HEK293 (cell line): ENCODE measurements around the gene PIN4.
A peak's percentile ranks its signal among the peaks of the same experiment; 100 is the strongest.

ENCODE experiments used
- CTCF ChIA-PET: fragments of 350-600 bp; formaldehyde crosslinking; extraction: SDS; loops from one replicate; lab custom pipeline; 2021; ENCODE audit warnings: antibody characterized with exemption; lab: Yijun Ruan, JAX
- POLR2A ChIA-PET: fragments of 300-600 bp; formaldehyde crosslinking; extraction: SDS; loops from one replicate; lab custom pipeline; 2020; ENCODE audit warnings: antibody characterized with exemption, inconsistent platforms; lab: Yijun Ruan, JAX
- H3K27ac ChIP-seq: fragments of 200-500 bp; sonication (Bioruptor generic); 2 replicates; pipeline ENCODE4 v1.5.1; 2014; ENCODE audit warnings: low read depth, low read length, control low read depth, inconsistent platforms; ENCODE audit errors: extremely low read depth
- H3K36me3 ChIP-seq, 2 experiments: fragments of 200-500 bp in 1 of 2; sonication (Bioruptor generic) in 1 of 2; 1 replicate in 1 of 2; 2 replicates in 1 of 2; pipeline ENCODE4 v1.5.1; 2014 to 2017; ENCODE audit warnings: inconsistent platforms in 2 of 2, low read length in 2 of 2; ENCODE audit not compliant: control insufficient read depth in 2 of 2, insufficient read depth in 1 of 2
- H3K4me1 ChIP-seq: fragments of 200-500 bp; sonication (Bioruptor generic); 2 replicates; pipeline ENCODE4 v1.5.1; 2014; ENCODE audit warnings: mild to moderate bottlenecking, low read length, inconsistent platforms; ENCODE audit not compliant: control insufficient read depth, insufficient read depth
- H3K4me3 ChIP-seq: 2 replicates; pipeline ENCODE4 v1.5.1; 2011; ENCODE audit warnings: low read depth, mild to moderate bottlenecking, control low read depth, low read length, moderate library complexity
- H3K9me3 ChIP-seq: fragments of 200-500 bp; sonication (Bioruptor generic); 2 replicates; pipeline ENCODE4 v1.5.1; 2014; ENCODE audit warnings: low read depth, low read length, inconsistent platforms; ENCODE audit not compliant: control insufficient read depth, insufficient read depth
- HOXA7 ChIP-seq: sonication (generic); formaldehyde crosslinking; IDR thresholded peaks from 2 replicates; pipeline ENCODE4 v1.8.1; 2022; ENCODE audit warnings: missing genetic modification reagents, borderline replicate concordance
- IKZF3 ChIP-seq: fragments of 450-650 bp; IDR thresholded peaks from 2 replicates; pipeline ENCODE4 v1.5.0; 2018; ENCODE audit warnings: missing biosample characterization, mild to moderate bottlenecking, missing genetic modification characterization, moderate library complexity
- KLF16 ChIP-seq: fragments of 450-650 bp; formaldehyde crosslinking; IDR thresholded peaks from 2 replicates; pipeline ENCODE4 v1.5.1; 2017; ENCODE audit warnings: missing biosample characterization, missing genetic modification characterization
- KLF17 ChIP-seq: fragments of 450-650 bp; formaldehyde crosslinking; IDR thresholded peaks from 2 replicates; pipeline ENCODE4 v1.5.1; 2016; ENCODE audit warnings: missing biosample characterization, missing genetic modification characterization
- YY1 ChIP-seq: fragments of 450-650 bp; formaldehyde crosslinking; IDR thresholded peaks from 2 replicates; pipeline ENCODE4 v1.5.1; 2018; ENCODE audit warnings: missing biosample characterization, missing genetic modification characterization
- ZBTB48 ChIP-seq: fragments of 450-650 bp; formaldehyde crosslinking; IDR thresholded peaks from 2 replicates; pipeline ENCODE4 v1.5.1; 2016; ENCODE audit warnings: missing biosample characterization, missing genetic modification characterization
- ZFP3 ChIP-seq: fragments of 450-650 bp; formaldehyde crosslinking; IDR thresholded peaks from 2 replicates; pipeline ENCODE4 v1.5.1; 2016; ENCODE audit warnings: low read depth, missing biosample characterization, missing genetic modification characterization
- ZFP41 ChIP-seq: fragments of 450-650 bp; formaldehyde crosslinking; IDR thresholded peaks from 2 replicates; pipeline ENCODE4 v1.5.1; 2016; ENCODE audit warnings: missing biosample characterization, missing genetic modification characterization, borderline replicate concordance
- ZNF16 ChIP-seq: fragments of 450-650 bp; formaldehyde crosslinking; IDR thresholded peaks from 2 replicates; pipeline ENCODE4 v1.5.1; 2016; ENCODE audit warnings: low read depth, missing biosample characterization, missing genetic modification characterization
- ZNF354C ChIP-seq: fragments of 450-650 bp; formaldehyde crosslinking; IDR thresholded peaks from 2 replicates; pipeline ENCODE4 v1.5.1; 2016; ENCODE audit warnings: missing biosample characterization, missing genetic modification characterization, low read depth, borderline replicate concordance
- ZNF600 ChIP-seq: fragments of 450-650 bp; formaldehyde crosslinking; IDR thresholded peaks from 2 replicates; pipeline ENCODE4 v1.5.1; 2016; ENCODE audit warnings: missing biosample characterization, missing genetic modification characterization
- ZNF654 ChIP-seq: fragments of 450-650 bp; formaldehyde crosslinking; IDR thresholded peaks from 2 replicates; pipeline ENCODE4 v1.5.1; 2016; ENCODE audit warnings: low read depth, missing biosample characterization, missing genetic modification characterization
- ZNF76 ChIP-seq: fragments of 450-650 bp; formaldehyde crosslinking; IDR thresholded peaks from 2 replicates; pipeline ENCODE4; 2016; ENCODE audit warnings: low read depth, missing biosample characterization, missing genetic modification characterization, borderline replicate concordance
- ZSCAN30 ChIP-seq: fragments of 450-650 bp; IDR thresholded peaks from 2 replicates; pipeline ENCODE4 v1.5.1; 2018; ENCODE audit warnings: missing biosample characterization, mild to moderate bottlenecking, missing genetic modification characterization, moderate library complexity
- ZXDB ChIP-seq: fragments of 450-650 bp; formaldehyde crosslinking; IDR thresholded peaks from 2 replicates; pipeline ENCODE4 v1.5.1; 2016; ENCODE audit warnings: missing biosample characterization, missing genetic modification characterization
- TF ChIP-seq, protein P1 (sequence below): fragments of 450-650 bp; formaldehyde crosslinking; IDR thresholded peaks from 2 replicates; pipeline ENCODE4 v1.5.1; 2016; ENCODE audit warnings: missing biosample characterization, missing genetic modification characterization
- TF ChIP-seq, protein P2 (sequence below): fragments of 450-650 bp; formaldehyde crosslinking; conservative IDR thresholded peaks from 2 replicates; pipeline ENCODE4 v1.5.1; 2016; ENCODE audit warnings: low read depth, missing biosample characterization, missing genetic modification characterization
- TF ChIP-seq, protein P3 (sequence below): fragments of 450-650 bp; formaldehyde crosslinking; IDR thresholded peaks from 2 replicates; pipeline ENCODE4 v1.5.1; 2016; ENCODE audit warnings: missing biosample characterization, missing genetic modification characterization
- TF ChIP-seq, protein P4 (sequence below): fragments of 450-650 bp; IDR thresholded peaks from 2 replicates; pipeline ENCODE4 v1.5.1; 2018; ENCODE audit warnings: missing biosample characterization, missing genetic modification characterization

The PIN4 gene

DNA sequence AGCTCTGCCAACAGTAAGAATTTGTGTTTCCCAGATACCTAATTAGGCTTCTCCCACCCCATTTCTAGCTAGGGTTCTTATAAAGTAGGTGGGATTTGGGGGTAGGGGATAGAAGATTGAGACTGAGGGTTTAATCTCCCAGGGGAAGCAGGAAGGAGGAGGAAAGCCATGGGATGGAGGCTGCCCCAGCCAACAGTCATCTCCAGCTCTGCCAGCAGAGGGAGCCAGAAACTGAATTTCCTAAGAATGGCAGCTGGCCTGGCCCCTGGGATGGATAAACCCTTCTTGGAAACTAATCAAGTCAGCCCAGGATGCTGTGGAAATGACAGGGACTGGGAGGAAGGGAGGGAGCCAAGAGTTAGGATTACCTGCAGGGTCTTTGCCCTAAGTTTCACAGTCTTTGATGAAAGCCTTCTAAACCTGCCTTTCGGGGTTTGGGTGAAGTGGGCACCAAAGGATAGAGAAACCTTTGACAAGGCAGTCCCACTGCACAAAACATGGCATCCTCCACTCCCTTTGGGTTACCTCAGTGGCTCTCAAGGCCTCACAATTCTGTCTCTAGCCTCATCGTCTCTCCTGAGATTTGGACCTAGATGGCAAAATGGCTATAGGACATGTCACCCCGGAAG lies 64.0 kb downstream of the PIN4 start:
- peak; percentile 65 for TF ChIP-seq IKZF3 (tag by site-specific recombination)
- TF ChIP-seq ZNF76 (tag by site-specific recombination) = no peak
- no peak for TF ChIP-seq ZFP41
- TF ChIP-seq, protein P1, sequence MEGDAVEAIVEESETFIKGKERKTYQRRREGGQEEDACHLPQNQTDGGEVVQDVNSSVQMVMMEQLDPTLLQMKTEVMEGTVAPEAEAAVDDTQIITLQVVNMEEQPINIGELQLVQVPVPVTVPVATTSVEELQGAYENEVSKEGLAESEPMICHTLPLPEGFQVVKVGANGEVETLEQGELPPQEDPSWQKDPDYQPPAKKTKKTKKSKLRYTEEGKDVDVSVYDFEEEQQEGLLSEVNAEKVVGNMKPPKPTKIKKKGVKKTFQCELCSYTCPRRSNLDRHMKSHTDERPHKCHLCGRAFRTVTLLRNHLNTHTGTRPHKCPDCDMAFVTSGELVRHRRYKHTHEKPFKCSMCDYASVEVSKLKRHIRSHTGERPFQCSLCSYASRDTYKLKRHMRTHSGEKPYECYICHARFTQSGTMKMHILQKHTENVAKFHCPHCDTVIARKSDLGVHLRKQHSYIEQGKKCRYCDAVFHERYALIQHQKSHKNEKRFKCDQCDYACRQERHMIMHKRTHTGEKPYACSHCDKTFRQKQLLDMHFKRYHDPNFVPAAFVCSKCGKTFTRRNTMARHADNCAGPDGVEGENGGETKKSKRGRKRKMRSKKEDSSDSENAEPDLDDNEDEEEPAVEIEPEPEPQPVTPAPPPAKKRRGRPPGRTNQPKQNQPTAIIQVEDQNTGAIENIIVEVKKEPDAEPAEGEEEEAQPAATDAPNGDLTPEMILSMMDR (tag by site-specific recombination) = peak; percentile 75
- TF ChIP-seq ZSCAN30 (tag by site-specific recombination) = peak; percentile 88
- TF ChIP-seq ZFP3 (tag by site-specific recombination) = no peak
- no peak for TF ChIP-seq HOXA7 (CRISPR knock-in tag)
- TF ChIP-seq, protein P2, sequence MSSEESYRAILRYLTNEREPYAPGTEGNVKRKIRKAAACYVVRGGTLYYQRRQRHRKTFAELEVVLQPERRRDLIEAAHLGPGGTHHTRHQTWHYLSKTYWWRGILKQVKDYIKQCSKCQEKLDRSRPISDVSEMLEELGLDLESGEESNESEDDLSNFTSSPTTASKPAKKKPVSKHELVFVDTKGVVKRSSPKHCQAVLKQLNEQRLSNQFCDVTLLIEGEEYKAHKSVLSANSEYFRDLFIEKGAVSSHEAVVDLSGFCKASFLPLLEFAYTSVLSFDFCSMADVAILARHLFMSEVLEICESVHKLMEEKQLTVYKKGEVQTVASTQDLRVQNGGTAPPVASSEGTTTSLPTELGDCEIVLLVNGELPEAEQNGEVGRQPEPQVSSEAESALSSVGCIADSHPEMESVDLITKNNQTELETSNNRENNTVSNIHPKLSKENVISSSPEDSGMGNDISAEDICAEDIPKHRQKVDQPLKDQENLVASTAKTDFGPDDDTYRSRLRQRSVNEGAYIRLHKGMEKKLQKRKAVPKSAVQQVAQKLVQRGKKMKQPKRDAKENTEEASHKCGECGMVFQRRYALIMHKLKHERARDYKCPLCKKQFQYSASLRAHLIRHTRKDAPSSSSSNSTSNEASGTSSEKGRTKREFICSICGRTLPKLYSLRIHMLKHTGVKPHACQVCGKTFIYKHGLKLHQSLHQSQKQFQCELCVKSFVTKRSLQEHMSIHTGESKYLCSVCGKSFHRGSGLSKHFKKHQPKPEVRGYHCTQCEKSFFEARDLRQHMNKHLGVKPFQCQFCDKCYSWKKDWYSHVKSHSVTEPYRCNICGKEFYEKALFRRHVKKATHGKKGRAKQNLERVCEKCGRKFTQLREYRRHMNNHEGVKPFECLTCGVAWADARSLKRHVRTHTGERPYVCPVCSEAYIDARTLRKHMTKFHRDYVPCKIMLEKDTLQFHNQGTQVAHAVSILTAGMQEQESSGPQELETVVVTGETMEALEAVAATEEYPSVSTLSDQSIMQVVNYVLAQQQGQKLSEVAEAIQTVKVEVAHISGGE (tag by site-specific recombination) = no peak
- TF ChIP-seq ZNF354C = no peak
- TF ChIP-seq KLF16 (tag by site-specific recombination) = no peak
- TF ChIP-seq, protein P3, sequence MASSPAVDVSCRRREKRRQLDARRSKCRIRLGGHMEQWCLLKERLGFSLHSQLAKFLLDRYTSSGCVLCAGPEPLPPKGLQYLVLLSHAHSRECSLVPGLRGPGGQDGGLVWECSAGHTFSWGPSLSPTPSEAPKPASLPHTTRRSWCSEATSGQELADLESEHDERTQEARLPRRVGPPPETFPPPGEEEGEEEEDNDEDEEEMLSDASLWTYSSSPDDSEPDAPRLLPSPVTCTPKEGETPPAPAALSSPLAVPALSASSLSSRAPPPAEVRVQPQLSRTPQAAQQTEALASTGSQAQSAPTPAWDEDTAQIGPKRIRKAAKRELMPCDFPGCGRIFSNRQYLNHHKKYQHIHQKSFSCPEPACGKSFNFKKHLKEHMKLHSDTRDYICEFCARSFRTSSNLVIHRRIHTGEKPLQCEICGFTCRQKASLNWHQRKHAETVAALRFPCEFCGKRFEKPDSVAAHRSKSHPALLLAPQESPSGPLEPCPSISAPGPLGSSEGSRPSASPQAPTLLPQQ (tag by site-specific recombination) = no peak
- peak; percentile 31; the same call in 1 of the 2 replicates for TF ChIP-seq YY1 (tag by site-specific recombination)
- TF ChIP-seq ZNF16 = no peak
- TF ChIP-seq ZNF654 (tag by site-specific recombination) = peak; percentile 96
- TF ChIP-seq ZNF600 (tag by site-specific recombination) = no peak
- no peak for TF ChIP-seq KLF17 (tag by site-specific recombination)
- TF ChIP-seq ZBTB48 (tag by site-specific recombination) = peak; percentile 53; the same call in 1 of the 2 replicates
- TF ChIP-seq, protein P4, sequence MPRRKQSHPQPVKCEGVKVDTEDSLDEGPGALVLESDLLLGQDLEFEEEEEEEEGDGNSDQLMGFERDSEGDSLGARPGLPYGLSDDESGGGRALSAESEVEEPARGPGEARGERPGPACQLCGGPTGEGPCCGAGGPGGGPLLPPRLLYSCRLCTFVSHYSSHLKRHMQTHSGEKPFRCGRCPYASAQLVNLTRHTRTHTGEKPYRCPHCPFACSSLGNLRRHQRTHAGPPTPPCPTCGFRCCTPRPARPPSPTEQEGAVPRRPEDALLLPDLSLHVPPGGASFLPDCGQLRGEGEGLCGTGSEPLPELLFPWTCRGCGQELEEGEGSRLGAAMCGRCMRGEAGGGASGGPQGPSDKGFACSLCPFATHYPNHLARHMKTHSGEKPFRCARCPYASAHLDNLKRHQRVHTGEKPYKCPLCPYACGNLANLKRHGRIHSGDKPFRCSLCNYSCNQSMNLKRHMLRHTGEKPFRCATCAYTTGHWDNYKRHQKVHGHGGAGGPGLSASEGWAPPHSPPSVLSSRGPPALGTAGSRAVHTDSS (tag by site-specific recombination) = no peak
- TF ChIP-seq ZXDB (tag by site-specific recombination) = 0 out of 2 replicates have a peak, but pooled peaks have one; percentile 23
- H3K27ac ChIP-seq = no peak overlapping the region
- H3K4me1 ChIP-seq = peaks cover 5% of the 10 kb centered on the region
- ChIA-PET CTCF (interaction anchor here (0.6 to 5.2 kb wide), 42 partner anchors 9 to 1894 kb away, joined by 3 to 87 read pairs (median 4); partner anchors contain the start of genes ERCC6L, PIN4 and RPS4X), POLR2A (interaction anchor here (1.4 to 3.5 kb wide), 3 partner anchors 23 to 31 kb away, joined by 3 to 37 read pairs (median 4); partner anchors contain the start of gene RPS4X)
- H3K36me3 ChIP-seq = no peaks in the 10 kb centered on the region
- H3K9me3 ChIP-seq = no peaks in the 10 kb centered on the region
- no peak overlapping the region for H3K4me3 ChIP-seq
